Activated CD8-positive, alpha-beta memory T cell treated with anti-CD3 and anti-CD28 coated beads, Interleukin-2, amount 10 ng/mL, durations not matched to agents 7 days and 5 days (primary cell): ENCODE results near the gene DBN1. TPM values are rescaled to one million over a fixed set of nuclear protein-coding genes. Genes with fewer than 3 reads are reported as not detected.

Experiments used
- ATAC-seq: fragments of 150-1000 bp; cut with Tn5 transposase; one replicate; pipeline ENCODE4 v1.10.0; 2021; ENCODE audit warnings: moderate library complexity
- CTCF ChIA-PET: fragments of 350-600 bp; sonication (Branson Sonifier 250); formaldehyde crosslinking; loops from one replicate; lab custom pipeline; 2021; ENCODE audit warnings: antibody characterized with exemption; lab: Charles Lee
- DNase-seq: peaks from one replicate; pipeline ENCODE4 v3.0.0-alpha.2; 2020
- H3K27ac Mint-ChIP-seq: one replicate; pipeline ENCODE4 v1.8.0; 2021; ENCODE audit warnings: mild to moderate bottlenecking, mixed read lengths
- H3K27me3 Mint-ChIP-seq: one replicate; pipeline ENCODE4 v1.8.0; 2021; ENCODE audit warnings: mixed read lengths
- H3K36me3 Mint-ChIP-seq: one replicate; pipeline ENCODE4 v1.8.0; 2021; ENCODE audit warnings: mild to moderate bottlenecking, mixed read lengths
- H3K4me1 Mint-ChIP-seq: one replicate; pipeline ENCODE4 v1.8.0; 2021; ENCODE audit warnings: mixed read lengths
- H3K4me3 Mint-ChIP-seq: one replicate; pipeline ENCODE4 v1.8.0; 2021; ENCODE audit warnings: mild to moderate bottlenecking, moderate library complexity, mixed read lengths
- H3K9me3 Mint-ChIP-seq: one replicate; pipeline ENCODE4 v1.8.0; 2022; ENCODE audit warnings: low read depth, mixed read lengths
- total RNA-seq, 2 experiments: library from RNA; stranded (reverse); gene quantifications; one replicate each; pipeline ENCODE4 v1.2.3, GENCODE V29; 2021

The DBN1 gene
- total RNA-seq, 2 experiments from 2014 or later = 81.5 to 128 TPM

- no peak for DNase-seq
- ATAC-seq = no peak
- H3K4me1 Mint-ChIP-seq = peaks cover 14% of the 10 kb centered on the region
- no peak overlapping the region for H3K4me3 Mint-ChIP-seq
- CTCF ChIA-PET = interaction anchor here (0.7 to 19.2 kb wide), 31 partner anchors 8 to 430 kb away, joined by 3 to 193 read pairs (median 7); partner anchors contain the start of genes DBN1, DDX41, DOK3 and FAM193B
- no peaks in the 10 kb centered on the region for H3K9me3 Mint-ChIP-seq
- peaks cover 21% of the 10 kb centered on the region for H3K27me3 Mint-ChIP-seq
- no peak overlapping the region for H3K27ac Mint-ChIP-seq
- no peaks in the 10 kb centered on the region for H3K36me3 Mint-ChIP-seq
Observed at GRCh38 chr5:177501874-177502678, 28.6 kb upstream of the DBN1 start.

DNA sequence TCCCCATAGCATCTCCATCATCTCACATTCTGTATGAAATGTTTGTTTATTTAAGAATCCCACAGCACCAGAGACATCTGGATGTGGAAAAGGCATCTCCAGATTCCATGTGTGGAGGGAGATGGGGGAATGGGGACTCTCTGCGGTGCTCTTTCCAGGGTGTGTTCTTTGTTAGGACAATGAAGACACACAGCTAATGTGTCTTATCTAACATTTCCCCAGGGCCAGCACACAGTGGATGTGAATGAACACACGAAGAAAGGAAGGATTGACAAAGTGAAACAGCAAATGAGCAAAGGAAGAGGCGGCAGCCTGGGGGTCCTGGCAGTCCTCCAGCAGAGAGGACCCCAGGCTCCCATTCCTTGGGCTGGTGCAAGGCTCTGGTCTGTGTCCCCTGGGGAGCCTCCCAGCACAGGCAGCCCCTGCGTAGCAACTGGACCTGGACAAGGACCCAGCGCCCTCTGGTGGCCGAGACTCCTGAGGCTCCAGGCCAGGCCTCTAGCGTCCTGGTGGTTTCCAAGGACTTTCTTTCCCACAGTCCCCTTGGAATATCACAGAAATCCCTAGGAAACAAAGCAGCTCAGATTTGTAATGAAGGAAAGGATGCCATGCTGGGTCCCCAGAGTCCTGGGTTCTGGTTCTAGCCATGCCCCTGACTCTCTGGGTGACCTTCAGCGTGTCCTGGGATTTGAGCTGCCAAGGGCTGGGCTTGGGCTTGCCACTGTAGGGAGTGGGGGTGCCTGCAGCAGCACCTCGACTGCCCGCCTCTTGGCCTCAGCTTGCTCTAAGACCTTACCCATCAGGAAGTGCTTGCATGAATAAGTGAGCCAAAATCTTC is 27.5 kb upstream of the DBN1 start:
- DNase-seq (peak; percentile 88), ATAC-seq (peak; percentile 24)
- peaks cover 17% of the 10 kb centered on the region for H3K4me1 Mint-ChIP-seq
- no peak overlapping the region for H3K27ac Mint-ChIP-seq
- no peak overlapping the region for H3K4me3 Mint-ChIP-seq
- H3K9me3 Mint-ChIP-seq = no peaks in the 10 kb centered on the region
- H3K36me3 Mint-ChIP-seq = no peaks in the 10 kb centered on the region
- CTCF ChIA-PET = interaction anchor here (0.6 to 19.2 kb wide), 36 partner anchors 8 to 429 kb away, joined by 3 to 193 read pairs (median 5); partner anchors contain the start of genes DBN1, DDX41, DOK3 and FAM193B
- H3K27me3 Mint-ChIP-seq = peaks cover 21% of the 10 kb centered on the region

DNA sequence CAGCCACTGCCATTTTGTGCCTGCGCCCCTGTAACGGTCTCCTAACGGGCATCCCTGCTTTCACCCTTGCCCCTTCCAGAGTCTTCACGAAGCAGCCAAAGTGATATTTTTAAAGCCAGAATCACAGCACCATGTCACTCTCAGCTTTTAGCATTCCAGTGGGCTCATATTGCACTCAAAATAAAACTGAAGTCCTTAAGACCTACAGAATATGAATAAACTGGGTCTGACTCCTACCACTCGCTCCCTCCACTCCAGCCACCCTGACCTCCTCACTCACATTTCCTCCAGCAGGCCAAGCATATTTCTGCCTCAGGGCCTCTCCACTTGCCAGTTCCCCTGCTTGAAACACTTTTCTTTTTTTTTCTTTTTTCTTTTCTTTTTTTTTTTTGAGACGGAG is 26.4 kb upstream of the DBN1 start:
- Mint-ChIP-seq H3K9me3 (no peaks in the 10 kb centered on the region), H3K4me1 (peaks cover 26% of the 10 kb centered on the region), H3K4me3 (no peak overlapping the region), H3K36me3 (no peaks in the 10 kb centered on the region), H3K27me3 (peaks cover 21% of the 10 kb centered on the region), H3K27ac (no peak overlapping the region)
- DNase-seq (no peak), ATAC-seq (no peak)
- CTCF ChIA-PET = interaction anchor here (0.8 to 19.2 kb wide), 9 partner anchors 10 to 110 kb away, joined by 3 to 193 read pairs (median 20); partner anchors contain the start of genes DBN1 and DOK3

- Mint-ChIP-seq H3K36me3 (no peaks in the 10 kb centered on the region), H3K27me3 (peaks cover 21% of the 10 kb centered on the region), H3K27ac (peak overlapping the region; percentile 72), H3K4me3 (peak overlapping the region; percentile 82), H3K4me1 (peaks cover 39% of the 10 kb centered on the region), H3K9me3 (no peaks in the 10 kb centered on the region)
- DNase-seq = peak; percentile 67
- CTCF ChIA-PET = interaction anchor here (1.0 to 19.2 kb wide), 10 partner anchors 10 to 195 kb away, joined by 3 to 193 read pairs (median 5); partner anchors contain the start of genes DBN1, PRELID1 and RAB24
- peak; percentile 25 for ATAC-seq
Observed at GRCh38 chr5:177498013-177498787, 24.8 kb upstream of the DBN1 start.

DNA sequence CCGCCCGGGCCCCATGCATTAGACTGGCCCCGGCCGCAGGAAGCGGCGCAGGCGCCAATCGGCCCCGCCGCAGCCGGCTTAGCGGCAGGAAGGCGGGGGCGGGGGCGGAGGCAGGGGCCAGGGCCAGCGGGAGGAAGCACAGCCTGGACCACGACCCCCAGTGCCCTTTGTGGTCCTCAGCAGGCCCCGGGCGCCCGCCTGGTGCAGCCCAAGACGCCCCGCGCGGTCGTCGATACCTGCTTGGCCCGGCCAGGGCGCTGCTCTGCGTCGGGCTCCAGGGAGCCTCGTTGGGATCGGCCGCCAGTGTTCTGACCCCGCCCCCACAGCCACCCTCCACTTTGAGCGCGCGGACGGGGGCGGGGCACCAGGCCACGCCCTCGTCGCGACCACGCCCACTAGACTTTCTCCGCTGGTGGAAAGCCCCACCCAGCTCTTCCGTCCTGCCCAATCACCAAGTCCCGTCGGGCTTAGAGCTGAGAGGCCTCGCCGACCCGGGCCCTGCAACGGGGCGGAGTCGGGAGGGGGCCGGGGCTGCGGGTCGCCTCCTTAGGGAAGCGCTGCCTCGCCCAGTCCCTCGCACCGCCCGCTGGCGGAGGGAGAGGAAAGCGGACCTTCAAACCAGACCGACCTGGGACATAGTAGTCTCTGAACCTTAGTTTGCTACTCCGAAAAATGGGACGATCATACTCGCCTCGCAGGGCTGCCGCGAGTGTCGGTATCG is 24.0 kb upstream of the DBN1 start, which contains the start of gene PDLIM7:
TSS of gene PDLIM7 (minus strand) at position 313 of the 721 bp plus-strand sequence. CDS start 1,092 bp downstream, outside the sequence.
- Mint-ChIP-seq H3K4me1 (peaks cover 44% of the 10 kb centered on the region), H3K27ac (peak within 1 kb of the TSS; percentile 72), H3K4me3 (peak within 1 kb of the TSS; percentile 82), H3K9me3 (no peaks in the 10 kb centered on the region), H3K27me3 (peaks cover 21% of the 10 kb centered on the region), H3K36me3 (peaks cover 2% of the 10 kb centered on the region)
- peak; percentile 90 for ATAC-seq
- DNase-seq = peak; percentile 96
- CTCF ChIA-PET = interaction anchor here (0.6 to 19.2 kb wide), 11 partner anchors 9 to 194 kb away, joined by 3 to 193 read pairs (median 5); partner anchors contain the start of genes B4GALT7, DBN1, PRELID1 and RAB24

GRCh38 chr5:177496727-177497291 is 23.4 kb upstream of the DBN1 start:
- DNase-seq = no peak
- H3K27me3 Mint-ChIP-seq = peaks cover 21% of the 10 kb centered on the region
- peaks cover 4% of the 10 kb centered on the region for H3K36me3 Mint-ChIP-seq
- CTCF ChIA-PET = interaction anchor here (0.6 to 19.2 kb wide), 8 partner anchors 20 to 193 kb away, joined by 3 to 193 read pairs (median 44); partner anchors contain the start of genes B4GALT7, DBN1, PRELID1 and RAB24
- H3K4me3 Mint-ChIP-seq = peak overlapping the region; percentile 82
- no peak overlapping the region for H3K27ac Mint-ChIP-seq
- peaks cover 44% of the 10 kb centered on the region for H3K4me1 Mint-ChIP-seq
- no peaks in the 10 kb centered on the region for H3K9me3 Mint-ChIP-seq
- ATAC-seq = no peak

GRCh38 chr5:177496070-177496726 is 22.8 kb upstream of the DBN1 start:
- no peak for DNase-seq
- H3K27me3 Mint-ChIP-seq = peaks cover 21% of the 10 kb centered on the region
- peak overlapping the region; percentile 19 for H3K27ac Mint-ChIP-seq
- H3K4me3 Mint-ChIP-seq = peak overlapping the region; percentile 62
- H3K36me3 Mint-ChIP-seq = peaks cover 5% of the 10 kb centered on the region
- H3K4me1 Mint-ChIP-seq = peaks cover 44% of the 10 kb centered on the region
- CTCF ChIA-PET = interaction anchor here (1.0 to 19.2 kb wide), 8 partner anchors 24 to 125 kb away, joined by 3 to 193 read pairs (median 43); partner anchors contain the start of genes DBN1 and TMED9
- no peaks in the 10 kb centered on the region for H3K9me3 Mint-ChIP-seq
- no peak for ATAC-seq

- Mint-ChIP-seq H3K36me3 (peaks cover 10% of the 10 kb centered on the region), H3K27me3 (peaks cover 19% of the 10 kb centered on the region), H3K4me3 (peak overlapping the region; percentile 62), H3K4me1 (peaks cover 41% of the 10 kb centered on the region), H3K27ac (peak overlapping the region; percentile 81), H3K9me3 (no peaks in the 10 kb centered on the region)
- ATAC-seq (no peak), DNase-seq (peak; percentile 60)
- CTCF ChIA-PET = interaction anchor here (1.0 to 19.2 kb wide), 10 partner anchors 23 to 125 kb away, joined by 3 to 193 read pairs (median 9); partner anchors contain the start of genes DBN1, GRK6 and TMED9
Observed at GRCh38 chr5:177495243-177496060, 22.0 kb upstream of the DBN1 start.

DNA sequence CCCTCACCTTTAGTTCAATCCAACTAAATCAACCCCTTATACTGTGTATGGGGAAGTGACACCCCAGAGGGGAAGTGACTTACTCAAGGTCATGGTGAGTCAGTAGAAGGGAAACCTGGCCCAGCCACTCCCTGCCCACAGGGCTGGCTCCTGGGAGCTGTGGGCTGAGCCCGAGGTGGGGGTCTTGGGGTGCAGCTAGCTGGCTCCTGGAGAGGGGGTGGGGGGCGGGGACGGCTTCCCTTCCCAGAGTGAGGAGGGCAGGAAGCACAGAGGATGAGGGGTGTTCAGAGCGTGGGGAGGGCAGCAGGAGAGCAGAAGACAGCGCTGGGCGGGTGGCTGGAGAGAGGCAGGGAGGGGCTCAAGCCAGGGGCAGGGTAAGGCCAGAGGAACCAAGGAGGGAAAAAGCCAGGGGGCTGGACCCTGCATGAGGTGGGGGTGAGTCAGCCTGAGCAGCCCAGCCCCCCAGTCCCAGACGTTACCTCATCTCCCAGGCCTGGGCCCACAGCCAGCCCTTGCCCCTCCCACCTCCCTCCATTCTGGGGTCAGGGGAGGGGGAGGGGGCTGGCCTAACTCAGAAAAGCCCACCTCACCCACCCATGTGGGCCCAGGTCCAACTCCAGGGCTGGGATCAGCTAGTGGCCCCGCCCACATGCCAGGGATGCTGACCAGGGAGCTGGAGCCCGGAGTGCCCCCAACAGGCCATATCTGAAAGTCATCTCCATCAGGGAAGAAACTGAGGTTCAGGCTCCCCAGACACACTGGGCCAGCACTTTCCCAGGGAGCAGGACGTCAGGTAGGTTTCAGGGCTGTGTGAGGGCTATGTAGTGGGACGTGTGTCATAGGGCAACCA is 21.1 kb upstream of the DBN1 start:
- Mint-ChIP-seq H3K27ac (peak overlapping the region; percentile 81), H3K4me1 (peaks cover 41% of the 10 kb centered on the region), H3K4me3 (no peak overlapping the region), H3K27me3 (peaks cover 13% of the 10 kb centered on the region), H3K9me3 (no peaks in the 10 kb centered on the region), H3K36me3 (peaks cover 12% of the 10 kb centered on the region)
- CTCF ChIA-PET = interaction anchor here (0.9 to 19.2 kb wide), 8 partner anchors 9 to 115 kb away, joined by 3 to 193 read pairs (median 4); partner anchors contain the start of genes DBN1, GRK6 and TMED9
- DNase-seq (peak; percentile 66), ATAC-seq (no peak)
